Stimulated activated effector memory CD8-positive, alpha-beta T cell treated with anti-CD3 and anti-CD28 coated beads, Interleukin-12 subunit alpha, Interleukin-12 subunit beta, amount 100 ng/mL, for 72 hours (primary cell): ENCODE measurements around the gene GNB5.
"Not testable (repeated sequence)": the region's sequence is repeated elsewhere in the genome, so short reads cannot be mapped to it uniquely, and the experiment has no call there.

Experiments used
- ATAC-seq: fragments of 150-1000 bp; cut with Tn5 transposase; 2 replicates; pipeline ENCODE4 v1.10.0; 2021
- DNase-seq, 2 donors: peaks; one replicate each; pipeline ENCODE4 v3.0.0; 2021 to 2022; ENCODE audit warnings: low spot score in 2 of 2
- H3K27ac Mint-ChIP-seq: one replicate; pipeline ENCODE4 v1.8.0; 2022; ENCODE audit warnings: mild to moderate bottlenecking, mixed read lengths
- H3K36me3 Mint-ChIP-seq: one replicate; pipeline ENCODE4 v1.8.0; 2022; ENCODE audit warnings: mild to moderate bottlenecking, mixed read lengths
- H3K4me1 Mint-ChIP-seq: one replicate; pipeline ENCODE4 v1.8.0; 2022; ENCODE audit warnings: mixed read lengths
- H3K4me3 Mint-ChIP-seq: one replicate; pipeline ENCODE4 v1.8.0; 2022; ENCODE audit warnings: mild to moderate bottlenecking, mixed read lengths
- H3K9me3 Mint-ChIP-seq: one replicate; pipeline ENCODE4 v1.8.0; 2022; ENCODE audit warnings: mixed read lengths

Gene GNB5

GRCh38 chr15:52191207-52191606 lies at the start of gene GNB5:
Gene GNB5, minus strand, starts transcription at chr15:52191392. Its CDS starts 6,716 bp downstream, at chr15:52184676.
- no peak for ATAC-seq
- no peak within 1 kb of the TSS for H3K4me3 Mint-ChIP-seq
- H3K4me1 Mint-ChIP-seq, result no peaks in the 10 kb centered on the region
- H3K9me3 Mint-ChIP-seq, result no peaks in the 10 kb centered on the region
- H3K27ac Mint-ChIP-seq, result no peak within 1 kb of the TSS
- peak in 1 of 2 donors; percentile 29 for DNase-seq
- H3K36me3 Mint-ChIP-seq, result no peaks in the 10 kb centered on the region

DNA sequence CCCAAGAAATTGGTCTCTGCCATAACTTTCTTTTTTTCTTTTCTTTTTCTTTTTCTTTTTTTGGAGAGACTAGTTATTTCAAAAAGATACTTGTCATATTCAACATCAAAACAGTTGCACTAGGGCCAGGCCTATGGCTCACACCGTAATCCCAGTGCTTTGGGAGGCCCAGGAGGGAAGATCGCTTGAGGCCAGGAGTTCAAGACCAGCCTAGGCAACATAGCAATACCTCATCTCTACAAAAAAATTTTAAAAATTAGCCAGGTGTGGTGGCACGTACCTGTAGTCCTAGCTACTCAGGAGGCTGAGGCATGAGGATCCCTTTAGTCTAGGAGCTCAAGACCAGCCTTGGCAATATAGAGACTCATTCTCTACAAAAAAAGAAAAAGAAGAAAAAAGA lies 49.0 kb upstream of the GNB5 start:
- DNase-seq (no peak), ATAC-seq (no peak)
- no peak overlapping the region for H3K27ac Mint-ChIP-seq
- H3K4me1 Mint-ChIP-seq, result peaks cover 6% of the 10 kb centered on the region
- H3K9me3 Mint-ChIP-seq, result no peaks in the 10 kb centered on the region
- no peak overlapping the region for H3K4me3 Mint-ChIP-seq
- H3K36me3 Mint-ChIP-seq, result no peaks in the 10 kb centered on the region

GRCh38 chr15:52238989-52239525 lies 47.9 kb upstream of the GNB5 start:
- not testable (repeated sequence) for H3K36me3 Mint-ChIP-seq, H3K9me3 Mint-ChIP-seq, H3K4me3 Mint-ChIP-seq, ATAC-seq, H3K4me1 Mint-ChIP-seq, H3K27ac Mint-ChIP-seq, DNase-seq

DNA sequence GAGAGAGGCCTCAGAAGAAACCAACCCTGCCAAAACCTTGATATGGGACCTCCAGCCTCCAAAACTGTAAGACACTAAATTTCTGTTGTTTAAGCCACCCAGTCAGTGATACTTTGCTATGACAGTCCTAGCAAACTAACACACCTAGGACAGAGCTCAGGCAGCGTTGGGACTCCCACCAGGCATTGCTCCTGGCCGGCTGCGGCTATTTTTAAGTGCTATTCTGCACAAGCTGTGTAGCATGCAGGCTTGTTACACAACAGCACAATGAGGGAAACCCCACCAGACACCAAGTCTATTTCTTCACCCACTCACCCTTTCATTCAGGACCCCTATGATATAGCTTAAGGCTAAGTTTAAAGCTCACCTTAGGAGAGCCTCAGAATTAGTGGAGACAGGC lies 47.0 kb upstream of the GNB5 start:
- H3K36me3 Mint-ChIP-seq, result no peaks in the 10 kb centered on the region
- H3K9me3 Mint-ChIP-seq, result no peaks in the 10 kb centered on the region
- no peak overlapping the region for H3K27ac Mint-ChIP-seq
- ATAC-seq (no peak), DNase-seq (no peak)
- H3K4me3 Mint-ChIP-seq, result no peak overlapping the region
- H3K4me1 Mint-ChIP-seq, result peaks cover 6% of the 10 kb centered on the region

DNA sequence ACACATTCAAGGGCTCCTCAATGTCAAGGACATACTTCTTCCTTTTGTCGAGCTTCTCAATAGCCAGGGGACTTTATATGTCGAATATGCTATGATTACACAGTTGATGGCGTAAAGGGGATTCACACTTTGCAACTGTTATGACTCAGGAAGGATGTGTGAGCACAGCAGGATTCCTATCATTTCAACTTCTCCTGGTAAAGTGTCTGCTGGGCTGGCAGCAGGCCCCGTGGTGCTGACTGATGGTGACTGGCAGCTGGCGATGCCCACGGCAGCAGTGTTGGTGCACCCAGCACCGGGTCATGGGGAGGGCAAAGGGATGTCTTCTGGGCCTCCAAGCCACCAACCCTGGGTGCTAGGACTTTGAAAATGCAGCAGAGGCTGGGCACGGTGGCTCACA lies 44.8 kb upstream of the GNB5 start:
- Mint-ChIP-seq H3K27ac (no peak overlapping the region), H3K36me3 (no peaks in the 10 kb centered on the region), H3K9me3 (no peaks in the 10 kb centered on the region), H3K4me1 (no peaks in the 10 kb centered on the region), H3K4me3 (no peak overlapping the region)
- ATAC-seq (peak; percentile 49), DNase-seq (no peak)

GRCh38 chr15:52234596-52235541 lies 43.7 kb upstream of the GNB5 start:
- Mint-ChIP-seq H3K27ac (peak overlapping the region; percentile 65), H3K4me3 (no peak overlapping the region), H3K36me3 (no peaks in the 10 kb centered on the region), H3K4me1 (no peaks in the 10 kb centered on the region), H3K9me3 (no peaks in the 10 kb centered on the region)
- ATAC-seq (peak; percentile 36), DNase-seq (no peak)

- no peaks in the 10 kb centered on the region for H3K4me1 Mint-ChIP-seq
- no peak for DNase-seq
- no peak for ATAC-seq
- H3K4me3 Mint-ChIP-seq, result no peak overlapping the region
- H3K36me3 Mint-ChIP-seq, result no peaks in the 10 kb centered on the region
- H3K9me3 Mint-ChIP-seq, result no peaks in the 10 kb centered on the region
- H3K27ac Mint-ChIP-seq, result no peak overlapping the region
These were observed 42.2 kb upstream of the GNB5 start for GRCh38 chr15:52233405-52233804.

DNA sequence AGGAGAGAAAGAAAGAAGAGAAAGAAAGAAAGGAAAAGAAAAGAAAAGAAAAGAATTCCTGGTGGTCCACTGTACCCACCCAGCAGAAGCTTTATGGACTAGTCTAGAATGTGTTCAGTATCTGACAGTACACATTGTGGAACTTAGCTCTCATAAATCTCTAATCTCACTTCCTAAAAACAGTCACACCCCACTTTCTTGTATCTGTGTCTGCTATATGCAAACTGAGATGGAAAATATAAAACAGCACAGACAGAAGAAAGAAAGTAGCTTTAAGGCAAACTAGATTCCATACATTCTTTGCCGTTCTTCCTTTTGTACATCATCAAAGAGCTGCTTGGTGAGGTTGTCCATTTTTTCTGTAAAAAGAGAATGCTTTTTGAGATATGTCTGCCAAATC lies 41.1 kb upstream of the GNB5 start:
- Mint-ChIP-seq H3K36me3 (no peaks in the 10 kb centered on the region), H3K4me3 (no peak overlapping the region), H3K9me3 (no peaks in the 10 kb centered on the region), H3K27ac (peak overlapping the region; percentile 16), H3K4me1 (no peaks in the 10 kb centered on the region)
- DNase-seq (no peak), ATAC-seq (no peak)

- no peaks in the 10 kb centered on the region for H3K9me3 Mint-ChIP-seq
- no peak overlapping the region for H3K27ac Mint-ChIP-seq
- DNase-seq (no peak), ATAC-seq (no peak)
- H3K36me3 Mint-ChIP-seq, result no peaks in the 10 kb centered on the region
- H3K4me3 Mint-ChIP-seq, result no peak overlapping the region
- no peaks in the 10 kb centered on the region for H3K4me1 Mint-ChIP-seq
These were observed 38.9 kb upstream of the GNB5 start for GRCh38 chr15:52230073-52230472.

DNA sequence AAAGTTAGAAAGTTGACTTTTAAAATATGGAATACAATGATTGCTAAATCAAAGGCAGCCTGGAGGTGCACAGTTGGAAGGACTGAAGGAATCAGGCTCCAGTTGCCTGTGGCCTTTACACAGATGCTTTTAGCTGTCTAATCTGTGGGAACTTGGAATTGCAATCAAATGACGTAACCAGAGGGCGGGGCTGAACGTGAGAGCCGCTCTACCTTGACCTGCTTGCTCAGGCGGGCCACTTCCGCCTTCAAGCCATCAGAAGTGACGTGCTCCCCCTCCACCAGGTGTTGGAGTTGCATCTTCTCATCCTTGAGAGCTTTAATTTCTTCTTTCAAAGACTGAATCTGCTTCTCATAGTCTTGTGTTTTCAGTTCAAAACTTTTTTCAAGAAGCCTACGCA lies 37.7 kb upstream of the GNB5 start:
- ATAC-seq (no peak), DNase-seq (no peak)
- Mint-ChIP-seq H3K4me3 (no peak overlapping the region), H3K9me3 (no peaks in the 10 kb centered on the region), H3K4me1 (no peaks in the 10 kb centered on the region), H3K36me3 (no peaks in the 10 kb centered on the region), H3K27ac (no peak overlapping the region)

DNA sequence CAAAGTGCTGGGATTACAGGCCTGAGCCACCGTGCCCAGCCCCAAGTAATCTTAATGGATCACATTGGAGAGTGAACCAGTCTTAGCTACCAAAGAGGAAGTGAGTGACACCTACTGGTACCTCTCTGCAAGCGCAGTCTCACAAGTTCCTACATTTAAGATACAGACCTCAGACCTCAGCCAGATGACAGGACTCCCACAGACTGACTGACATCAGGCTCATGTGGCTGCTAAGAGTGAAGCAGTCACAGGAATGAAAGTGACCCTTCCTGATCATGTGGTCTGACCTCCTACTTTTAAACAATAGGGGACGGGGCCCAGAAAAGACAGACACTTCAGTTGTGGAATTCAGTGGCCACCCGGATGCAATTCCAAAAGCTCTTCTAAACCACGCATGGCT lies 36.3 kb upstream of the GNB5 start:
- H3K4me1 Mint-ChIP-seq, result peaks cover 3% of the 10 kb centered on the region
- H3K27ac Mint-ChIP-seq, result no peak overlapping the region

DNA sequence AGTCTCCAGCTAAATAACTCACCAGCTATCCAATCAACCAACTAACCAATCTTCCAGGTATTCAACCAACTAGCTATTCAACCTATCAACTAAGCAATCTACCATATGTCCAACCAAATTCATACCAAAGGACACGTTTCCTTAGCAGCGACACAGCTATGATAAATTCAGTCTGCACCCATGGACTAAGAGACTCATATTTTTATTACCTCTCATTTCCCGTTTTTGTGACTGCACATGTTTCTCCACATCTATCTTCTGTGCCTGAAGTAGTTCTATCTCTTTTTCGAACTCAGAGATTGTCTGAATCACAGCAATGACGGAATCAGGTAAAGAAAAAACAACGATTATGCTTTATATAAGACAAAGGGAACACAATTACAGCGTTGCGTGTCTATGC lies 34.0 kb upstream of the GNB5 start:
- no peaks in the 10 kb centered on the region for H3K36me3 Mint-ChIP-seq
- H3K27ac Mint-ChIP-seq, result no peak overlapping the region
- H3K9me3 Mint-ChIP-seq, result no peaks in the 10 kb centered on the region
- peaks cover 22% of the 10 kb centered on the region for H3K4me1 Mint-ChIP-seq
- no peak overlapping the region for H3K4me3 Mint-ChIP-seq
- no peak for ATAC-seq
- DNase-seq, result no peak

More for the DNA sequence above, 36.3 kb upstream of the GNB5 start:
- ATAC-seq (peak; percentile 97), DNase-seq (peak; percentile 46 to 75)
- Mint-ChIP-seq H3K9me3 (no peaks in the 10 kb centered on the region), H3K36me3 (no peaks in the 10 kb centered on the region), H3K4me3 (no peak overlapping the region)

DNA sequence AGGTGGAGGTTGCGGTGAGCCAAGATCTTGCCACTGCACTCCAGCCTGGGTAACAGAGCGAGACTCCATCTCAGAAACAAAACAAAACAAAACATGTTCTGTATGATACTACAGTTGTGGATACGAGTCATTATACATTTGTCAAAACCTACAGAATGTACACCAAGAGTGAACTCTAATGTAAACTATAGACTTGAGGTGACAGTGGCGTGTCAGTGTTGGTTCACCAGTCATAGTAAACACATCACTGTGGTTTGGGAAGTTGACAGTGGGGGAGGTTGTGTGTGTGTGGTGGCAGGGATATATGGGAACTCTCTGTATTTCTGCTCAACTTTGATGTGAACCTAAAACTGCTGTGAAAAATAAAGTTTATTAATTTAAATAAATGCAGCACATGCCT lies 33.0 kb upstream of the GNB5 start:
- no peaks in the 10 kb centered on the region for H3K36me3 Mint-ChIP-seq
- peaks cover 22% of the 10 kb centered on the region for H3K4me1 Mint-ChIP-seq
- DNase-seq (no peak), ATAC-seq (peak; percentile 62)
- H3K9me3 Mint-ChIP-seq, result no peaks in the 10 kb centered on the region
- H3K4me3 Mint-ChIP-seq, result no peak overlapping the region
- H3K27ac Mint-ChIP-seq, result no peak overlapping the region

GRCh38 chr15:52221730-52222129 lies 30.5 kb upstream of the GNB5 start:
- DNase-seq (no peak), ATAC-seq (peak; percentile 64)
- Mint-ChIP-seq H3K4me1 (peaks cover 26% of the 10 kb centered on the region), H3K9me3 (no peaks in the 10 kb centered on the region), H3K27ac (peak overlapping the region; percentile 74), H3K36me3 (no peaks in the 10 kb centered on the region), H3K4me3 (peak overlapping the region; percentile 67)

DNA sequence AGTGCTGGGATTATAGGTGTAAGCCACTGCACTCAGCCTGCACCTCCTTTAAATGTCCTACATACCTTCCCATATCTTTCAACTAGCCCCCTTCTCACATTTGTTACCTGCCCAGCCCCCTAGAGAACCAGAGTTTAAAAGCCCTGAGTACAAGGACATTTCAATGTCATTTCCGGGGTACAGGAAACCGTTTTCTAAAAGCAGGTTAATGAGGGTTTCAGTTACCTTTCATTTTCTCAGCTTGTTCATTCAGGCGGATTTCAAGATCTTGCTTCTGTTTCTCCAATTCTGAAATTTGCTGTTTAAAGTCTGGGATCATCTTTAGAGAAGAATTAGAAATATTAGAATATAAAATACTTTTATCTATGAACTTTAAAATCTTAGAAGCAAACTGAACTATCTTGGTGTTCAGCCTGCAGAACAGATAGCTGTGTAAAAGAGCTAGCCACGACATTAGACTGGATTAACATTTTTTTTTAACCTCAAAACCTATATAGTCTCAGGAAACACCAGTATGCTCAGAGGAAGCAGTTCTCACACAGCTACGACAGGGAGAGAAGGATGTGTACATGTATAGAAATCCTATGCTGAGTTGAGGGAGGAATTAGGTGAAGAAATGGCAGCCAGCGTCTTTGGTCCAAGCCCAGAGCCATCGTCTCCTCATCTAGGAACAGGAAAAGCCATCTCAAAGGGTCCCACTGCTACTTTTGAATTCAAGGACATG lies 29.9 kb upstream of the GNB5 start:
- ATAC-seq, result no peak
- Mint-ChIP-seq H3K4me3 (peak overlapping the region; percentile 67), H3K27ac (peak overlapping the region; percentile 74), H3K9me3 (no peaks in the 10 kb centered on the region), H3K36me3 (no peaks in the 10 kb centered on the region), H3K4me1 (peaks cover 26% of the 10 kb centered on the region)
- no peak for DNase-seq
